Measurements from ENCODE around the gene BBLN.
A peak's percentile ranks its signal among the peaks of the same experiment; 100 is the strongest.
"Not testable (repeated sequence)": the region's sequence is repeated elsewhere in the genome, so short reads cannot be mapped to it uniquely, and the experiment has no call there.

BBLN gene

GRCh38 chr9:128124873-128125579 is 35.0 kb upstream of the BBLN start:
- peak; percentile 89 for DNase-seq

- DNase-seq, result peak; percentile 44
Observed at GRCh38 chr9:128125580-128126354, 34.3 kb upstream of the BBLN start.

- DNase-seq, result peak; percentile 84
Observed at GRCh38 chr9:128127568-128127989, 32.5 kb upstream of the BBLN start, which contains the start of gene PTGES2. PTGES2 (minus strand) TSS chr9:128127729; CDS start chr9:128127717, 12 bp downstream.

GRCh38 chr9:128127990-128128835 is 31.9 kb upstream of the BBLN start:
- DNase-seq, result peak; percentile 91

- no peak for DNase-seq
Observed at GRCh38 chr9:128128836-128129590, 31.1 kb upstream of the BBLN start.

- not testable (repeated sequence) for DNase-seq
Observed at GRCh38 chr9:128129976-128130590, 30.0 kb upstream of the BBLN start.

GRCh38 chr9:128130651-128131050 is 29.4 kb upstream of the BBLN start:
- not testable (repeated sequence) for DNase-seq

- DNase-seq, result not testable (repeated sequence)
Observed at GRCh38 chr9:128131346-128131745, 28.7 kb upstream of the BBLN start.

- not testable (repeated sequence) for DNase-seq
Observed at GRCh38 chr9:128132139-128132538, 27.9 kb upstream of the BBLN start.

- not testable (repeated sequence) for DNase-seq
Observed at GRCh38 chr9:128135561-128135960, 24.5 kb upstream of the BBLN start.

GRCh38 chr9:128136816-128137793 is 23.0 kb upstream of the BBLN start:
- no peak for DNase-seq

GRCh38 chr9:128138001-128138400 is 22.1 kb upstream of the BBLN start:
- no peak for DNase-seq

GRCh38 chr9:128139621-128140020 is 20.4 kb upstream of the BBLN start:
- no peak for DNase-seq

- peak; percentile 32 for DNase-seq
Observed at GRCh38 chr9:128141604-128142003, 18.5 kb upstream of the BBLN start.

GRCh38 chr9:128142061-128142460 is 18.0 kb upstream of the BBLN start:
- no peak for DNase-seq

- DNase-seq, result no peak
Observed at GRCh38 chr9:128142596-128142995, 17.5 kb upstream of the BBLN start.

- peak; percentile 46 for DNase-seq
Observed at GRCh38 chr9:128143525-128144238, 16.4 kb upstream of the BBLN start.

GRCh38 chr9:128144239-128145181 is 15.6 kb upstream of the BBLN start:
- DNase-seq, result peak; percentile 44

GRCh38 chr9:128145536-128145935 is 14.5 kb upstream of the BBLN start:
- DNase-seq, result peak; percentile 81
